Tibial nerve (tissue), 4 donors: ENCODE measurements around the gene HAO2. TPM values are rescaled to one million over a fixed set of nuclear protein-coding genes. Genes with fewer than 3 reads are reported as not detected.

ENCODE experiments used
- DNase-seq, 2 donors: peaks; one replicate each; pipeline ENCODE4 v3.0.0-alpha.2; 2019; ENCODE audit warnings: low spot score in 2 of 2
- H3K27ac ChIP-seq, 4 donors: fragments of 200-600 bp; sonication (generic) in 3 of 4; one replicate each; pipeline ENCODE4 v1.5.1; 2017 to 2019; ENCODE audit warnings: mild to moderate bottlenecking in 1 of 4
- H3K27me3 ChIP-seq, 2 donors: fragments of 200-600 bp; sonication (generic) in 1 of 2; one replicate each; pipeline versions ENCODE4 v1.5.1 to v1.6.0; 2017 to 2019
- H3K36me3 ChIP-seq, 3 donors: fragments of 200-600 bp; sonication (generic); one replicate each; pipeline ENCODE4 v1.5.1; 2018 to 2019
- H3K4me1 ChIP-seq, 4 donors: fragments of 200-600 bp; sonication (generic) in 3 of 4; one replicate each; pipeline ENCODE4 v1.5.1; 2017 to 2019
- H3K4me3 ChIP-seq, 4 donors: fragments of 200-600 bp; sonication (generic) in 3 of 4; one replicate each; pipeline ENCODE4 v1.5.1; 2017 to 2019; ENCODE audit warnings: mild to moderate bottlenecking in 1 of 4, moderate library complexity in 1 of 4
- H3K9me3 ChIP-seq, 4 donors: fragments of 200-600 bp; sonication (generic) in 3 of 4; one replicate each; pipeline ENCODE4 v1.5.1; 2017 to 2019
- CTCF ChIP-seq, 5 experiments: fragments of 200-600 bp in 3 of 5; fragments of 450-650 bp in 2 of 5; sonication (generic) in 3 of 5; IDR thresholded peaks; one replicate each; pipeline ENCODE4 v1.5.1; 2016 to 2019; ENCODE audit warnings: antibody characterized with exemption in 5 of 5, mild to moderate bottlenecking in 3 of 5, moderate library complexity in 2 of 5
- EP300 ChIP-seq, 2 donors: sonication (generic); formaldehyde crosslinking; IDR thresholded peaks; one replicate each; pipeline ENCODE4 v1.6.1; 2017; ENCODE audit warnings: antibody characterized with exemption in 2 of 2, mild to moderate bottlenecking in 1 of 2
- POLR2A ChIP-seq, 2 donors: fragments of 450-650 bp; IDR thresholded peaks; one replicate each; pipeline ENCODE4 v1.6.1; 2017; ENCODE audit warnings: antibody characterized with exemption in 2 of 2, mild to moderate bottlenecking in 2 of 2, moderate library complexity in 2 of 2
- WGBS, 2 donors: methylation state at CpG; one replicate each; pipeline ENCODE4 v1.1.5; 2018; 5-methylcytosine and 5-hydroxymethylcytosine counted together
- total RNA-seq, 4 donors: library from RNA; depleted of rRNA; stranded (reverse); fragments of >200 nt; gene quantifications; one replicate each; pipeline ENCODE4 v1.1.0, GENCODE V29; 2016

The HAO2 gene
- total RNA-seq, 4 donors from 2014 or later = not detected

DNA sequence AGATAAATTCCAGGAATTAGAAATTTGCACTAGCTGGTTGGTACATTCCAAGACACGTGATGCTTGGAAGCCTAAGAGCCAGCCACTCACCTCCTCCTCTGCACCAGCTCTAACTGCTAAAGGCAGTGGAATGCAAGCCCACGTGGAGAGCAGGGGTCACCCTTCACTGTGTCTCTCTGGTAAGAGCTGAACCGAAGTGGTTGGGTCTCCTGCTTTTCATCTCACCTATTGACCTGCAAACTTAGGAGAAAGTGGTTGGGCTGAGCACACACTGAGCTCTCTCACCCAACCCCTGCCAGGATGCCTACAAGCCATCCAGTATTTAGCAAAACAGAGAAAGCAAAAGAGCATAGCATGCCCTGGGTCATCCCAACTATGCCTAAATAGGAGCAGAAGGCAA lies 19.3 kb downstream of the HAO2 start:
- DNase-seq = no peak
- Histone ChIP-seq H3K27ac (no peak overlapping the region), H3K4me1 (no peaks in the 10 kb centered on the region), H3K9me3 (no peaks in the 10 kb centered on the region), H3K4me3 (no peak overlapping the region), H3K36me3 (no peaks in the 10 kb centered on the region), H3K27me3 (no peaks in the 10 kb centered on the region)
- WGBS, 2 donors = 33 to 36% methylated on average over 3 of the region's 3 CpGs
- TF ChIP-seq CTCF (IDR thresholded peaks at IDR 0.05) = no peak
- no peak for TF ChIP-seq EP300 (IDR thresholded peaks at IDR 0.05)
- TF ChIP-seq POLR2A (IDR thresholded peaks at IDR 0.05) = no peak

DNA sequence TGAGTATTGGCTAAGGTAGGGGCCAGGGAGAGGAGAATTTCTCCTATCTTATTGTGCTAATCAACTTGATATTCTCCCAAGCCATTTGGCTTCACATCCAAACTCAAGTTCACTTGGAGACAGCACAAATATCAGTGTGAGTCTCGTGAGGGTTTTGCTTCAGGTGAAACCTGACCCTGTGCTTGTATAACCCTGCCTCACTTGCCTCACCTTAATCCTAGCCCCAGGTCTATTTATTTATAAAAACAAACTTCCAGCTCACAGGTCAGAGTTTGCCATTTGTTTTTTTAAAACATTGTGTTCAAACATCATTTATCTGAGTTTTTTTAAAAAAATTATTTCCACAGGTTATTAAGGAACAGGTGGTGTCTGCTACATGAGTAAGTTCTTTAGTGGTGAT lies 19.9 kb downstream of the HAO2 start:
- H3K4me1 ChIP-seq = no peaks in the 10 kb centered on the region
- no peaks in the 10 kb centered on the region for H3K36me3 ChIP-seq
- no peaks in the 10 kb centered on the region for H3K9me3 ChIP-seq
- no peak for DNase-seq
- H3K4me3 ChIP-seq = no peak overlapping the region
- 57 to 71% methylated on average over 1 of the region's 1 CpG for WGBS, 2 donors
- TF ChIP-seq CTCF (IDR thresholded peaks at IDR 0.05) (no peak), EP300 (IDR thresholded peaks at IDR 0.05) (no peak), POLR2A (IDR thresholded peaks at IDR 0.05) (no peak)
- H3K27me3 ChIP-seq = no peaks in the 10 kb centered on the region
- no peak overlapping the region for H3K27ac ChIP-seq

GRCh38 chr1:119390526-119390925 lies 21.9 kb downstream of the HAO2 start:
- Histone ChIP-seq H3K36me3 (no peaks in the 10 kb centered on the region), H3K4me1 (no peaks in the 10 kb centered on the region), H3K27me3 (no peaks in the 10 kb centered on the region), H3K4me3 (no peak overlapping the region), H3K27ac (no peak overlapping the region), H3K9me3 (no peaks in the 10 kb centered on the region)
- TF ChIP-seq CTCF (IDR thresholded peaks at IDR 0.05) = no peak
- TF ChIP-seq POLR2A (IDR thresholded peaks at IDR 0.05) = no peak
- TF ChIP-seq EP300 (IDR thresholded peaks at IDR 0.05) = no peak
- DNase-seq = no peak

DNA sequence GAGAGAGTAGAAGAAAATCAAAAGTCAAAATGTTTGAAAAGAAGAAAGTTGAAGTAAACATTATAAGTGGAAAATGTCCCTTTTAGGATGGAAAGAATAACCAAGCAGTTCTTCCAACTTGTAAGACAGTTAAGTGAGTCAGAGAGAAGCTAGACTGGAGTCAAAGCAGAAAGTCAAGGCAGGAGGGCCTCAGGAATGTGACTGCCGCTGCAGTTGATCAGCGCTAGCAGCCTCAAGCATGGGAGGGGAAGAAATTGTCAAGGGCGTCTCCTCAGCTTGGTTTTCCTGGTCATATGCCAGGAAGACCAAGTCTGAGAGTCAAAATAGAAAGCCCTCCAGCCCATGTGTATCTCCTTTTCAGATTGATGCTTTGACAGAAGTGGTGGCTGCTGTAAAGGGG lies 23.2 kb downstream of the HAO2 start:
- H3K36me3 ChIP-seq = no peaks in the 10 kb centered on the region
- no peaks in the 10 kb centered on the region for H3K4me1 ChIP-seq
- H3K9me3 ChIP-seq = no peaks in the 10 kb centered on the region
- DNase-seq = no peak
- WGBS, 2 donors = 68 to 70% methylated on average over 3 of the region's 3 CpGs
- no peak overlapping the region for H3K4me3 ChIP-seq
- H3K27ac ChIP-seq = no peak overlapping the region
- H3K27me3 ChIP-seq = no peaks in the 10 kb centered on the region
- TF ChIP-seq EP300 (IDR thresholded peaks at IDR 0.05) (no peak), CTCF (IDR thresholded peaks at IDR 0.05) (no peak), POLR2A (IDR thresholded peaks at IDR 0.05) (no peak)

DNA sequence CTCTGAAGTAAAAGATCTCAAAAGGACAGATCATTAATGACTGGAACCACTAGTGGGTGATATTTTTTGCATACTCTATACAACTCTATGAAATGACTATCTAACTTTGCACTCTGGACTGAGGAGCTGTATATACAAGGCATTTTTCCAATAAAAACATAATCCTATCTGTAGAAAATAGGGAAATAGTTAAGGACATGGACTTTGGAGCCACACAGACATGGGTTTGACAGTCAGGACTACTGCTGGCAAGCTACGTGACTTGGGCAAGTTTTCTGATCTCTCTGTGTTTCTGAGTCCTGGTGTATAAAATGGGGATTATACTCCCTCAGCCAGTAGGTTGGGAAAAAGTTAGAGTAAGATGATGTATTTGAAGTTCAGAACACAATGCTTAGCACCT lies 25.5 kb downstream of the HAO2 start:
- Histone ChIP-seq H3K4me1 (no peaks in the 10 kb centered on the region), H3K27me3 (no peaks in the 10 kb centered on the region), H3K36me3 (no peaks in the 10 kb centered on the region), H3K9me3 (no peaks in the 10 kb centered on the region), H3K4me3 (no peak overlapping the region), H3K27ac (no peak overlapping the region)
- no peak for DNase-seq
- TF ChIP-seq EP300 (IDR thresholded peaks at IDR 0.05) (no peak), CTCF (IDR thresholded peaks at IDR 0.05) (no peak), POLR2A (IDR thresholded peaks at IDR 0.05) (no peak)
- WGBS, 2 donors = 94 to 100% methylated on average over 1 of the region's 1 CpG
